Vagina (tissue), 2 donors: ENCODE results near the gene PRDM15. TPM values are rescaled to one million over a fixed set of nuclear protein-coding genes. Genes with fewer than 3 reads are reported as not detected.

Source experiments
- DNase-seq, 2 donors: peaks; one replicate each; pipeline ENCODE4 v3.0.0-alpha.2; 2017; ENCODE audit errors: extremely low spot score in 2 of 2
- H3K27ac ChIP-seq: fragments of 200-600 bp; sonication (generic); one replicate; pipeline ENCODE4 v1.5.1; 2019
- H3K27me3 ChIP-seq: fragments of 200-600 bp; sonication (generic); one replicate; pipeline ENCODE4 v1.5.1; 2019
- H3K36me3 ChIP-seq, 2 donors: fragments of 200-600 bp; sonication (generic); one replicate each; pipeline ENCODE4 v1.5.1; 2017 to 2019
- H3K4me1 ChIP-seq: fragments of 200-600 bp; sonication (generic); one replicate; pipeline ENCODE4 v1.5.1; 2019
- H3K4me3 ChIP-seq, 2 donors: fragments of 200-600 bp; sonication (generic); 1 replicate in 1 of 2; 2 replicates in 1 of 2; pipeline ENCODE4 v1.5.1; 2016 to 2019
- H3K9me3 ChIP-seq: fragments of 200-600 bp; sonication (generic); one replicate; pipeline ENCODE4 v1.5.1; 2019
- CTCF ChIP-seq, 3 experiments: fragments of 450-650 bp in 2 of 3; fragments of 200-600 bp in 1 of 3; sonication (generic) in 1 of 3; IDR thresholded peaks; one replicate each; pipeline ENCODE4 v1.5.1; 2017 to 2019; ENCODE audit warnings: antibody characterized with exemption in 3 of 3, mild to moderate bottlenecking in 2 of 3, moderate library complexity in 2 of 3
- POLR2A ChIP-seq, 2 donors: fragments of 450-650 bp; IDR thresholded peaks; one replicate each; pipeline ENCODE4 v1.6.1; 2017; ENCODE audit warnings: antibody characterized with exemption in 2 of 2, mild to moderate bottlenecking in 2 of 2, moderate library complexity in 2 of 2
- POLR2AphosphoS5 ChIP-seq, 2 donors: sonication (generic); formaldehyde crosslinking; IDR thresholded peaks; one replicate each; pipeline ENCODE4 v1.9.0; 2017; ENCODE audit warnings: antibody characterized with exemption in 2 of 2, mild to moderate bottlenecking in 2 of 2, low read depth in 1 of 2; ENCODE audit not compliant: insufficient read depth in 1 of 2
- intact Hi-C: fragments of 100-400 bp; cut with DNase I; formaldehyde crosslinking; loops from one replicate; pipeline ENCODE4 v1.15.1; 2023
- total RNA-seq: library from RNA; depleted of rRNA; stranded (reverse); fragments of >200 nt; gene quantifications from one replicate; pipeline ENCODE4 v1.2.3, GENCODE V29; 2016

The PRDM15 gene
- total RNA-seq, 1 donor from 2014 or later, result 31.2 TPM

GRCh38 chr21:41917531-41917930, 38.4 kb upstream of the PRDM15 start:
- intact Hi-C loops, result no loop called here
- Histone ChIP-seq H3K9me3 (no peaks in the 10 kb centered on the region), H3K4me3 (no peak overlapping the region), H3K36me3 (peaks cover 0 to 28% of the 10 kb centered on the region in 2 donors), H3K27ac (no peak overlapping the region), H3K27me3 (no peaks in the 10 kb centered on the region), H3K4me1 (no peaks in the 10 kb centered on the region)
- DNase-seq, result no peak
- no peak for TF ChIP-seq POLR2AphosphoS5 (IDR thresholded peaks at IDR 0.05; ENCODE audit: insufficient read depth in 1 of 2, low read depth in 1 of 2)
- no peak for TF ChIP-seq CTCF (IDR thresholded peaks at IDR 0.05)
- TF ChIP-seq POLR2A (IDR thresholded peaks at IDR 0.05), result no peak

GRCh38 chr21:41916888-41917433, 37.8 kb upstream of the PRDM15 start:
- TF ChIP-seq POLR2AphosphoS5 (IDR thresholded peaks at IDR 0.05; ENCODE audit: insufficient read depth in 1 of 2, low read depth in 1 of 2) (no peak), CTCF (IDR thresholded peaks at IDR 0.05) (no peak), POLR2A (IDR thresholded peaks at IDR 0.05) (no peak)
- Histone ChIP-seq H3K27ac (no peak overlapping the region), H3K4me1 (no peaks in the 10 kb centered on the region), H3K27me3 (no peaks in the 10 kb centered on the region), H3K36me3 (peaks cover 0 to 32% of the 10 kb centered on the region in 2 donors), H3K4me3 (no peak overlapping the region), H3K9me3 (no peaks in the 10 kb centered on the region)
- DNase-seq, result no peak
- intact Hi-C loops, result no loop called here

GRCh38 chr21:41914965-41915364, 35.8 kb upstream of the PRDM15 start:
- intact Hi-C loops, result no loop called here
- no peak for TF ChIP-seq POLR2A (IDR thresholded peaks at IDR 0.05)
- TF ChIP-seq POLR2AphosphoS5 (IDR thresholded peaks at IDR 0.05; ENCODE audit: insufficient read depth in 1 of 2, low read depth in 1 of 2), result no peak
- TF ChIP-seq CTCF (IDR thresholded peaks at IDR 0.05), result no peak
- Histone ChIP-seq H3K4me3 (no peak overlapping the region), H3K4me1 (no peaks in the 10 kb centered on the region), H3K36me3 (peaks cover 0 to 52% of the 10 kb centered on the region in 2 donors), H3K27ac (no peak overlapping the region), H3K27me3 (no peaks in the 10 kb centered on the region), H3K9me3 (no peaks in the 10 kb centered on the region)
- DNase-seq, result no peak

- no peak overlapping the region for H3K27ac ChIP-seq
- no peaks in the 10 kb centered on the region for H3K9me3 ChIP-seq
- no peak for DNase-seq
- no peaks in the 10 kb centered on the region for H3K4me1 ChIP-seq
- no peak overlapping the region for H3K4me3 ChIP-seq
- intact Hi-C loops, result no loop called here
- TF ChIP-seq POLR2AphosphoS5 (IDR thresholded peaks at IDR 0.05; ENCODE audit: insufficient read depth in 1 of 2, low read depth in 1 of 2), result no peak
- TF ChIP-seq POLR2A (IDR thresholded peaks at IDR 0.05), result no peak
- TF ChIP-seq CTCF (IDR thresholded peaks at IDR 0.05), result no peak
- no peaks in the 10 kb centered on the region for H3K27me3 ChIP-seq
- H3K36me3 ChIP-seq, result peaks cover 0 to 56% of the 10 kb centered on the region in 2 donors
These were observed 35.2 kb upstream of the PRDM15 start for GRCh38 chr21:41914358-41914757.

GRCh38 chr21:41913230-41913629, 34.1 kb upstream of the PRDM15 start:
- intact Hi-C loops, result no loop called here
- TF ChIP-seq POLR2AphosphoS5 (IDR thresholded peaks at IDR 0.05; ENCODE audit: insufficient read depth in 1 of 2, low read depth in 1 of 2) (no peak), CTCF (IDR thresholded peaks at IDR 0.05) (no peak), POLR2A (IDR thresholded peaks at IDR 0.05) (no peak)
- Histone ChIP-seq H3K4me3 (no peak overlapping the region), H3K4me1 (no peaks in the 10 kb centered on the region), H3K36me3 (peaks cover 0 to 59% of the 10 kb centered on the region in 2 donors), H3K27me3 (no peaks in the 10 kb centered on the region), H3K27ac (no peak overlapping the region), H3K9me3 (no peaks in the 10 kb centered on the region)
- DNase-seq, result no peak
